ENCODE results near the gene CCDC116.
"Not testable (repeated sequence)": the region's sequence is repeated elsewhere in the genome, so short reads cannot be mapped to it uniquely, and the experiment has no call there.

Gene CCDC116

GRCh38 chr22:21643533-21644357, 11.2 kb downstream of the CCDC116 start:
- no peak for DNase-seq (ENCODE audit: low spot score)
- TF ChIP-seq CTCF (IDR thresholded peaks at IDR 0.05; ENCODE audit: extremely low read depth, missing control alignments): peak; percentile 26

- not testable (repeated sequence) for DNase-seq (ENCODE audit: low spot score)
Observed at GRCh38 chr22:21645513-21645912, 13.0 kb downstream of the CCDC116 start.

GRCh38 chr22:21646608-21647590, 14.3 kb downstream of the CCDC116 start:
- DNase-seq (ENCODE audit: low spot score): peak; percentile 79
- TF ChIP-seq CTCF (IDR thresholded peaks at IDR 0.05; ENCODE audit: extremely low read depth, missing control alignments): peak; percentile 67

- no peak for DNase-seq (ENCODE audit: low spot score)
- TF ChIP-seq CTCF (IDR thresholded peaks at IDR 0.05; ENCODE audit: extremely low read depth, missing control alignments): no peak
Observed at GRCh38 chr22:21650280-21650679, 17.7 kb downstream of the CCDC116 start.

DNA sequence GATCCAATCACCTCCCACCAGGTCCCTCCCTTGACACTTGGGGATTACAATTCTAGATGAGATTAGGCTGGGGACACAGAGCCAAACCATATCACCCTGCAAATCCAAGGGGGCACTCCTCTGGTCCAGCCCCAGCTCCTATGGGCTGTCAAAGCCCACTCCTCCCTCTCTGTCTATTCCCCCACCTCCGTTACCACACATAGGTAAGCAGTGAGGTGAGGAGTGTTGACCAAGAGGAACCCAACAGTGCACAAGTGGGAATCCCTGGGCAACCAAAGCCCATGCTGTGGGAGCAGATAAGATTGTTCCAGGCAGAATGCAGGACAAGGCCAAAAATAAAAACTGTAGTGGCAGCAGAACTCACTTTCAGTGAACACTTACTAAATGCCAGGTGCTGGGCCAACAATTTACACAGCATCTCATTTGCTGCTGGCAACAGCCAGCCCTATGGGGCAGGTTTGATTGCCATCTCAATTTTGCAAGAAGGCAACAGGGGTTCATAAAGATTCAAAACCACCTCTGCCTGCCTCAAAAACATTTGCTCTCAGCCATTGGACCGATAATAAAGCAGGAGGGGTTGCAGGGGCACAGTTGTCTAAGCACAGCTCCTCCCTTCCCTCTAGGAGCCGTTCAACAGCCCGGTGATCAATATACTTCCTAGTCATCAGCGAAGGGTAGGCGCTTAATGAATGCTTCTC, 18.4 kb downstream of the CCDC116 start:
- no peak for DNase-seq (ENCODE audit: low spot score)
- no peak for TF ChIP-seq CTCF (IDR thresholded peaks at IDR 0.05; ENCODE audit: extremely low read depth, missing control alignments)

DNA sequence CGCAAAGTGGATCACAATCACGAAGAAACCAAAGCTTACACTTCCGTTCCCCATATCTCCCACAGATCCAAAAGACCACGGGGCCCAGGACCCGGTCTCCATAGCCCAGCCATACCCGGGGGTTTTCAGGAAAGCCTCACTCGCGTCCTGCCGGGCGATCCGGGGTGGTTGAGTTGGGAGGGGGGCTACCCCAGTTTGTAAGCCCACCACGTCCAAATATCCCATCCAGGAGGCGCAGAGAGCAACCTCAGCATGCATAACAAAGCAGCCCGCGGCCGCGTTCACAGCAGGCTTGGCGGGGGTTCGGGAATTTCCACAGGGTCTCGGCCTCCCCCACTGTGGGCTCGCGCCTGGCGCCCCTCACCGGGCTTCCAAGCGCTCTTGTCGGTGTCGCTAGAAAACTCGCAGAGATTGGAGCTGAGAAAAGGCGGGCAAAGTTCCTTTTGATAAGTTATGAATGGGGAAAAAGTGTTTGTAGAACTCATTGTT, 19.0 kb downstream of the CCDC116 start:
- TF ChIP-seq CTCF (IDR thresholded peaks at IDR 0.05; ENCODE audit: extremely low read depth, missing control alignments): no peak
- no peak for DNase-seq (ENCODE audit: low spot score)

- no peak for TF ChIP-seq CTCF (IDR thresholded peaks at IDR 0.05; ENCODE audit: extremely low read depth, missing control alignments)
- peak; percentile 94 for DNase-seq (ENCODE audit: low spot score)
Observed at GRCh38 chr22:21652010-21652546, 19.5 kb downstream of the CCDC116 start.

Measured in GM20000 (cell line).